Loucy (cell line): ENCODE data around the gene NPHP3.

ENCODE experiments used
- CTCF ChIP-seq: fragments of 200-600 bp; sonication (generic); conservative IDR thresholded peaks from 2 replicates; pipeline ENCODE4 v1.5.1; 2014; ENCODE audit warnings: mild to moderate bottlenecking, antibody characterized with exemption, low read length
- EZH2phosphoT487 ChIP-seq: fragments of 200-600 bp; IDR thresholded peaks from 2 replicates; pipeline ENCODE4 v1.6.1; 2018; ENCODE audit warnings: antibody characterized with exemption, mild to moderate bottlenecking, moderate library complexity, borderline replicate concordance

GRCh38 chr3:132661101-132661500 is 61.1 kb downstream of the NPHP3 start:
- TF ChIP-seq CTCF (no peak), EZH2phosphoT487 (no peak)
